Measurements from ENCODE around the gene TPP1. TPM values are rescaled to one million over a fixed set of nuclear protein-coding genes. Genes with fewer than 3 reads are reported as not detected.

TPP1 gene
- total RNA-seq, 1 donor from 2014 or later = 62.4 TPM

DNA sequence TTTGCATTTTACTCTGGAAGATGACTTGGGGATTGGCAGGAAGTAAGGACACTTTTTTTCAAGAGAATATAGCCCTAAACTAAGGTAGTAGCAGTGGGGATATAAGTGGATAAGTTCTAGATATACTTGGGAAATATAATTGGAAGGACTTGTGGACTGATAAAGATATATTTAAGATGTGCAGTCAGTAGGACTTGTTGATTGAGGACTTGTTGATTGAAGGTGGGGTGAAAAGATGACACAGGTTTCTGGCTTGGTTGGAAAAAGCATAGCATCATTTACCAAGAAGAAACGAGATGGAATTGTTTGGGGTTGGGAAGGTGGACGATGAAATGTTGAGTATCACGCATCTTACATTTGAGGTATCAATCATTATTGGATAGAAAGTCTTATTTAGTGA lies 5.7 kb downstream of the TPP1 start:
- ATAC-seq (no peak), DNase-seq (ENCODE audit: low spot score) (no peak)

DNA sequence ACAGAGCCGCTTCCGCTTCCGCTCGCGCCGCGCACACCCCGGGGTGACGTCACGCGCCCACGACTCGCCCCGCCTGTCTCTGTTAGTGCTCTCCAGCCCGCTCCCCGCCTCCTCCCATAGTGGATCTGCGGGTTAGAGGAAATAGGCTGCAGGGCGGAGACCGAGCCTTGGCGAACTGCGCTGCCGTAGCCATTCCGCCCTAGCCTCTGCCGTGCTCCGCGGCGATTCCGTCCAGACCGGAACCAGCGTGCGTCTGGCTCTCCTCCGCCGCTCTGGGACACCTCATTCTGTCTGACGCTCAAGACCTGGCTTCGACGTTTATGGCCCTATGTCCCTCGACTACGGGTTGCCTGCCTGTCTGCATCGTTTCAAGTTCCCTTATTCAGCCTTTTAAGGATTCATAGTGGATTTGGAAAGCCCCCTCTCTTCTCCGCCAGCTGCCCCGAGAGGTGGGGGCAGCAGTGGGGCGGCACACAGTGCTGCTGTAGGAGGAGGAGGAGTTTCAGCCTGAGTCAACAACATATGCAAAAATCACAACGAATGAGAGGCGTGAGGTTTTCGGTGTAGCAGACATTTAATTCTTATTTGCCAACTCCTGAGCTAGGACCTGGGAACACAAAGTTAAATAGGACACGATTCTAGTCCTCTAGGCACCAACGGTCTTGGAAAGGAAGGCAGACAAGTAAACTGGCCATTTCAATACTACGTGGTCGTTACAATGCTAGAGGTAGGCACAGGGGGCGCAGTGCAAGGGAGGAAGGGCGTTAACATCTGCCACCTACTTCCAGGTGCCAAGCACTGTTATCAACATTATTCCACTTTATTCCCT lies 6.8 kb downstream of the TPP1 start, which contains the start of gene TAF10:
Gene TAF10 (minus strand): TSS at position 4 of the 829 bp plus-strand sequence. CDS start 27 bp downstream, outside the sequence.
- DNase-seq (ENCODE audit: low spot score) (peak; percentile 97), ATAC-seq (peak; percentile 94)

DNA sequence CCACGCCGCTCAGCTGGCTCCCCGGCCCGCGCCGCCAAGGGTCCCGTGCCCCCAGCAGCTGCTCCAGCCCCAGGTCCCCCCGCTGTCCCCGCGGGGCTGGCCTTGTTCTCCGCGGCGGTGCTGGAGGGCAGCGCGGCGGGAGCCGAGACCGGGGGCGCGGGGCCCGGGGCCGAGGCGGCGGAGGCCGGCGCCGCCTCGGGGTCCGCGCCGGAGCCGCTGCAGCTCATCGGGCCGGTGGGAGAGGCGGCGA lies 7.3 kb downstream of the TPP1 start:
- no peak for ATAC-seq
- DNase-seq (ENCODE audit: low spot score) = no peak

DNA sequence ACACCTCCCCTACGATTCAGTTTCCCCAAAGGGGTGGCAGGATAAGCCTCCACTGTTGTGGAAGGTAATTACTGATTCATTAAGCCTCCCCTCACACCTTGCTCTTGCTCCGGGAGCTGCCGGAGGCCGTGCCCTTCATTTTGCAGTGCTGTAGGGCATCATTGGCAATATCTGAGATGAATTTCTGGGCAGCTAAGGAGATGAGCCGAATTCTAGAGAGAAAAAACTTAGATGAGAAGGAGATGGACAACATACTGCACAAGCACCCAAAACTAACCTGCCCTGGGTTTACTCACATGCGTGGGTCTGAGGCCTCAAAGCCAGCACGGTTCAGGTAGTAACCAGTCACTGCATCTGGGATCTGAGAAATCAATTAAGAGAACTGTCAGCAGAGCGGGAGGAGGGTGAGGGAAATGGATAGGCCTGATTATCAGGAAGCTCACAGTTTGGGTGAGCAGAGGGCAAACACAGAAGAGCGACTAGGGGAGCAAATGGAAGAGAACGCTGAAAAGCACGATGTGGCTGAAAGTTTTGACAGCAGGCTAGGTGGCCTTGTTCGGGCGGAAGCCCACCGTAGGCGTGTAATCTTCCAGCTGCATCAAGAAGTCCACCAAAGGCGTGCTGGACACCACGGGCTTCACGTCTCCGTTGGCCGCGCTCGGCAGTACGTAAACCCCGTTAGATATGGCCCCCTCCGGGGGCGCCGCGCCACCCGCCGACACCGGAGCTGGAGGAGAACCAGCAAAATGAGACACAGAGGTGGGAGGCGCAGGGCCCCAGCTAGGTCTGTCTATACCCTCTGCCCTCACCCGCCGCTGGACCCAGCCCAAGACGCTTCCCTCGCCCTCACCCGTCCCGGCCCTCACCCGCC lies 7.9 kb downstream of the TPP1 start:
- DNase-seq (ENCODE audit: low spot score) = no peak

DNA sequence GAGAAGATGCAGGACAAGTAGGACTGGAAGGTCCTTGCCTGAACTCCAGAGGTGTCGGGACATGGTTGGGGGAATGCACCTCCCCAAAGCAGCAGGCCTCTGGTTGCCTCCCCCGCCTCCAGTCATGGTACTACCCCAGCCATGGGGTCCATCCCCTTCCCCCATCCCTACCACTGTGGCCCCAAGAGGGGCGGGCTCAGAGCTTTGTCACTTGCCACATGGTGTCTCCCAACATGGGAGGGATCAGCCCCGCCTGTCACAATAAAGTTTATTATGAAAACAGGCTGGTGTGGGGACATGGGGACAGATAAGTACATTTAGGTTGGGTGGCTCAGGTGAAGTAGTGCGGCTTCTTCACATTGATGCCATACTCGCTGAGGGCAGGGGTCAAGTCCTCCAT lies 8.6 kb downstream of the TPP1 start:
- ATAC-seq = no peak
- no peak for DNase-seq (ENCODE audit: low spot score)

More for the DNA sequence above, 7.9 kb downstream of the TPP1 start:
- ATAC-seq = peak; percentile 0

DNA sequence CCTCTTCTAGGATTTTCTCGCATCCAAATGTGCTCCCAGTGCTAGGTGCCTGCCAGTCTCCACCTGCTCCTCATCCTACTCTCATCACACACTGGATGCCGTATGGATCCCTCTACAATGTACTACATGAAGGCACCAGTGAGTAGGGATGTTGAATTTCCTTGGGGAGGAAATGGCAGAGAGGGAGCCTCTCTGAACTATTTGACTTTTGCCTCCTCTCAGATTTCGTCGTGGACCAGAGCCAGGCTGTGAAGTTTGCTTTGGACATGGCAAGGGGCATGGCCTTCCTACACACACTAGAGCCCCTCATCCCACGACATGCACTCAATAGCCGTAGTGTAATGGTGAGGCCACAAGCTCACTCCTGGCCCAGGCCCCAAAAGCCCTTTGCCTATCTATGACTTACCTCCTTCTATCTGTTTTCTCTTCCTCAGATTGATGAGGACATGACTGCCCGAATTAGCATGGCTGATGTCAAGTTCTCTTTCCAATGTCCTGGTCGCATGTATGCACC lies 9.7 kb downstream of the TPP1 start:
- no peak for ATAC-seq
- no peak for DNase-seq (ENCODE audit: low spot score)

DNA sequence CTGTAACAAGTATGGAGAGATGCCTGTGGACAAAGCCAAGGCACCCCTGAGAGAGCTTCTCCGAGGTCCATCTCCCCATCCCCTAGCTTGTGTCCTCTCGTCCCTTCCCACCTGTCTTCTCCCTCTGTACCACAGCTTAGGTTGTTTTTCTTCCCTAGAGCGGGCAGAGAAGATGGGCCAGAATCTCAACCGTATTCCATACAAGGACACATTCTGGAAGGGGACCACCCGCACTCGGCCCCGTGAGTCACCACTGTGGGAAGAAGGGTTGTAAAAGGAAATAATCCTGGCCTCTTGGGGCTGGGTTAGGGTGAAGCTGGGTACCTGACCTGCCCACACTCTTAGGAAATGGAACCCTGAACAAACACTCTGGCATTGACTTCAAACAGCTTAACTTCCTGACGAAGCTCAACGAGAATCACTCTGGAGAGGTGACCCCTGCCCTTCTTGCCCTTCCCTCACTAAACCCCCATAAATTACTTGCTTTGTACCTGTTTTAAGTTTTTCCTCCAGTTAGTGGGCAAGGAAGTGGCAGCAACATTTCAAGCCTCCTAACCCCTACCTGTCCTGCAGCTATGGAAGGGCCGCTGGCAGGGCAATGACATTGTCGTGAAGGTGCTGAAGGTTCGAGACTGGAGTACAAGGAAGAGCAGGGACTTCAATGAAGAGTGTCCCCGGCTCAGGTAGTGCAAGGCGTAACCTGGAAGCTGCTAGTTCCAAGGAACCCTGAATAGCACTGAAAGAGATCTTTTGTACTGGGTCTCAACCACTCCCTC lies 10.3 kb downstream of the TPP1 start:
- ATAC-seq (no peak), DNase-seq (ENCODE audit: low spot score) (no peak)

DNA sequence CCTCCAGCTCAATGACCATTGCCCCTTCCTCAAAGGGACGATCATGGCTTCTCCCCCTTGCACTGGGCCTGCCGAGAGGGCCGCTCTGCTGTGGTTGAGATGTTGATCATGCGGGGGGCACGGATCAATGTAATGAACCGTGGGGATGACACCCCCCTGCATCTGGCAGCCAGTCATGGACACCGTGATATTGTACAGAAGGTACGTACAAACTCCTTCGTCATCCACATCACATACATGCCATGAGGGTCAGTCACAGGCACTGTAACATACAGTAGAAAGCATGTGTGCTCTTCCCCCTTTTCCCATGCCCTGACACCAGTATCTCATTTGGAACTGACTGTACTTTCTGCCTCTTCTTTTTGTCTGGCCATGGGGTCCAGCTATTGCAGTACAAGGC lies 11.2 kb downstream of the TPP1 start:
- ATAC-seq = no peak
- no peak for DNase-seq (ENCODE audit: low spot score)

DNA sequence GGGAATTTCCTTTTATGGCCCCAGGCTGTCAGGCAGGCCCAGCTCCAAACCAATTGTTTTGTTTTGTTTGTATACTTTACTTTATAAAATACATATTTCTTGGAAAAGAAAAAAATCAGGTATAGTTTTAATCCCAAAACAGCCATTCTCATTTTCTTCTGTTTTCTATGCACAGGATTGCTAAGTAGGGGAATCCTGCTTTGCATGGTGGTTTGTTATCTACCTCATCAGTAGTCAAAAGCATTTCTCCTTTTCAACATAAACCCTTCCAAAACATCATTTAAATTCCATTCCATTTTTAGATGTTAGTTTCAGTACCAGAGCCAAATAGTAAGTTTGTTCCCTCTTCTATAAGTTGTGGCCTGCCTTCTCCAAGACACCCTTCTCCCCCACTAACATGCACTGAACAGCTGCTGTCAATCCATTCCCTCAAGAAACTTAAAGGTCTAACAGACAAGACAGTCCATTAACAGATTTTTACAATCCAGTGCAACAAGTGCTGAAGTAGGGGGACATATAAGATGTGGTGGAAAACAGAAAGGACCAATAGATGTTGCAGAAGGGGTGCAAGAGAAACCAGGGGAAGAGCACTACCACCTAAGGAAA lies 11.9 kb downstream of the TPP1 start:
- ATAC-seq (no peak), DNase-seq (ENCODE audit: low spot score) (no peak)

DNA sequence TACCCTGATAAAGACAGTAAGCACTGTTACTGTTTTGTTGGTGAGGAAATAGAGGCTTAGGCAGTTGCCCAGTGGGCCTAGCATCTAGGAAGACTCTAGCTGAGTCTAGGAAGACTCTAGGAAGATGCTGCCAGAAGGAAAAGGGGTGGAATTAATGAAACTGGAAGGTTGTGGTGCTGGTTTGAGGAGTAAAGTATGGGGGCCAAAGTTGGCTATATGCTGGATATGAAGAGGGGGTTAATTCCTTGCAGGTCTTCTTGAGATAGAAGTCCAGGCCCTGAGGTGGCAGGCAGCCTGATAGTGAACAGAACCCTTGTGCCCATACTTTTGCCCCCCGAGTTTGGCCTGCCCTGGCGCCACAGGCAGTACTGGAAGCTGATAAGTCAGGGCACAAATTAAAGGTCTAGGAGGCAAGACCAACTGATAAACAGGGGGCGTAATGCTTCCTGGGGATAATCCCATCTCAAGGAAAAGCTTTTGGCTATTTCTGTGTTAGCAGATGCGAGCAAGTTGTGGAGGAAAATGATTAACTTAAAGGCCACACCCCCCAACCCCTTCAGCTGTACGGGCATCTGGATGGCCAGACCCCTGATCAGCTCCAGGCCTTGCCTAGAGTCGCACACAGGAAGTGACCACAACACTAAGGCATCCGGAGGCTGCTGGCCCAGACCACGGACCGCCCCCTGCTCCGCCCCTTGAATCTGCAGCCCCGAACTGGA lies 12.6 kb downstream of the TPP1 start:
- ATAC-seq (peak; percentile 50), DNase-seq (ENCODE audit: low spot score) (peak; percentile 78)

DNA sequence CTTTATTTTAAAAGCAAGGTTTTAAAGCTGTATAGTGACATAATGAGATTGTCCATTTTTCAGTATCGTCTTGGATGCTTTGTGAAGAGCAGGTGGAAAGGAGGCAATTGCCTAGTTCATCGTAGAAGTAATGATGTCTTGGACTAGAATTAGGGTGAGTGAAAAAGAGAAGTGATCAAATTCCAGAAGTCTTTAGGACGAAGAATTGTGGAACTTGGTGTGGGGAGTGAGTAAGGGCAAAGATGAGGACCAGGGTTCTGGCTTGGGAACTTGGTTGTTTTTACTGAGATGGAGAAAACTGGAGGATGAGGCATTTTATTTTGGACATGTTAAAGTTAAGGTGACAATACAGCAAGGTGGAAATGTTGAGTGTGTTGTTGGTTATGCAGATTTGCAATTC lies 14.4 kb downstream of the TPP1 start:
- no peak for DNase-seq (ENCODE audit: low spot score)
- no peak for ATAC-seq

DNA sequence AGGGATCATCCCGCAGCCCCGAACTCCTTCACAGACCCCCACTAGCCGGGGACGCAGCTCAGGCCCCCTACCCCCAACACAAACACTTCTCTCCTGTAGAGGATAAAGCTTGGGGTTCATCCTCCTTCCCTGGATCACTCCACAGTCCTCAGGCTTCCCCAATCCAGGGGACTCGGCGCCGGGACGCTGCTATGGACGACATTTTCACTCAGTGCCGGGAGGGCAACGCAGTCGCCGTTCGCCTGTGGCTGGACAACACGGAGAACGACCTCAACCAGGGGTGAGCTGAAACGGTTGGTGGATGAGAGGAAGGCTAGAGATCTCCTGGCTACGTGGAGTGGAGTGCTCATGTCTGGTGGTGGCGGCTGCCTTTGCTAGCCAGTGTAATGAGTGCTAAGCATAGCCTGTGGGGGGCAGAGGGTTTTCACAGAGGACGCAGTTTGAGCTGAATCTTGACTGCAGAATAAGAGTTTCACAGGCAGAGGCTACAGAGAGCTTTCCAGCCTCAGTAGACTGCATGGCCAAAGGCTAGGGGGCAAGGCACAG lies 15.1 kb downstream of the TPP1 start:
- DNase-seq (ENCODE audit: low spot score) (no peak), ATAC-seq (peak; percentile 59)

DNA sequence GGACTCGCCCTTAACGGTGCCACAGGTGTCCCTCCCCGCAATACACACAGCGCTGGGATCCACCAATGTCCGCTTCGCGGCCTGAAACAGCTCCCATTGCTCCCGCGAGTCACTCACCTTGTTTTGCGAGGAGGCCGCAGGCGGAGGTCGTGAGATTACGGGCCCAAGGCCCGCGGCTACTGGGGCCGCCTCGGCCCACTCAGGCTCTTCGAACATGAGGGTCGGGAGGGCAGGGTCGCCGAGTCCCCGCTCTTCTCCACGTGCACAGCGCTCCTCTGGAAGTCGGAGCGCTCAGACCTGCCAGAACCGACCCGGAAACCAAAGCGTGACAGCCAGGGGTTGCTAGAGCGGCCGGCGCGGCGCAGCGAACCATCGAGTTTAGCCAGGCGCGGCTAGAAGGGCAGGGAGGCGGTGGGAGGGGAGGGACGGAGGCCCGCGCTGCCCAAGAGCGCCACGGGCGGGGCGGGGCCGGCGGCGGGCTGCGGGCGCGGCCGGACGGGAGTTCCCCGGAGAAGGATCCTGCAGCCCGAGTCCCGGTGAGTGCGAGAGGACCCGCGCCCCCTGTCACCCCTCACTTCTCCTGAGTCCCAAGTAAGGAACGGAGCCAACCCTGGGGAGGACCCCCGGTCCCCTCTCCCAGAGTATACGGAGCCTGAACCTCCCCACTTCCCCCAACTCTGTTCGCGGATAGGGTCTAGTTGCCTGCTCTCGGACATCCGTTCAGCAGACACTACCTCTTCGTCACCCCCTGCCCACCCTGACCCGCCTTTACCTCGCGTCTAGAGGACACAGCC lies 15.7 kb downstream of the TPP1 start, which contains the start of the genes ILK and RRP8:
Gene ILK (plus strand): TSS at position 488 of the 794 bp plus-strand sequence. CDS start 498 bp downstream, outside the sequence.
Gene RRP8 (minus strand): TSS at position 330 of the 794 bp plus-strand sequence. CDS start 114 bp downstream, at position 216.
- ATAC-seq = peak; percentile 92
- peak; percentile 94 for DNase-seq (ENCODE audit: low spot score)

DNA sequence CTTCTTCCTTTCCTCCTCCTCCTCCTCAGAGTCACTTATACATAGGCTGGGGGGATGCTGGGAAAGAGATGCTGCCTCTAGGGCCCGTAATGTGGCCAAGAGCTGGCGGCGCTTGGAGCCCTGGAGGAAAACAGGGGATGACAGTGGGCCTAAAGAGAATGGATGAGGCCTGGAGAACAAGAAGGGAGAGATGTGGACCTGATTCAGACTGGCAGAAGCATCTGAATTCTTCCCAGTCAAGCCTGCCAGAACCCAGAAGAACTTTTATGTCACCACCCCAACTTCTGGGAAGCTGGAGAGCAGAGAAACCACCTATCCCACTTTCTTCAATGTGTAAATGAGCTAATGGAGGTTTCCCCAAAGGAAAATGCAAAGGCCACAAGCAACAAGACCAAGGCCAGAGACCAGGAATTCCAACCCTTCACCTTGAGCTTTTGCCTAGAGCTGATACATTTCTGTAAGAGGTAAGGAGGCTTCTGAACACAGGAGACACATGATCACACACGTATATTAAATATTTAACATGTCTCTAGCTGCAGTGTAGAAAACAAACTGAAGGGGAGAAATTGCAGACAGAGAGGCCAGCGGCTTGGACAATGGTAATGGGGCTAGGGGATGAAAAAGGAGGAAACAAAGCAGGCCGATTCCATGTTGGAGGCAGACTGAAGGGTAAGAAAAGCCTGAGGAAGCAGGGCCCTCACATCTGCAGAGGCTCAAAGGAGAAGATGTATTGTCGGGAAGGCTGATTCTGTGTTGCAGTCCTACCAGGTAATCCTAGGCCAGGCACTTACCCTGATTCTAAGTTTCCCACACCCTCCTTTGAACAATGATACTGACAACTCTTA lies 16.9 kb downstream of the TPP1 start:
- ATAC-seq = no peak
- no peak for DNase-seq (ENCODE audit: low spot score)

DNA sequence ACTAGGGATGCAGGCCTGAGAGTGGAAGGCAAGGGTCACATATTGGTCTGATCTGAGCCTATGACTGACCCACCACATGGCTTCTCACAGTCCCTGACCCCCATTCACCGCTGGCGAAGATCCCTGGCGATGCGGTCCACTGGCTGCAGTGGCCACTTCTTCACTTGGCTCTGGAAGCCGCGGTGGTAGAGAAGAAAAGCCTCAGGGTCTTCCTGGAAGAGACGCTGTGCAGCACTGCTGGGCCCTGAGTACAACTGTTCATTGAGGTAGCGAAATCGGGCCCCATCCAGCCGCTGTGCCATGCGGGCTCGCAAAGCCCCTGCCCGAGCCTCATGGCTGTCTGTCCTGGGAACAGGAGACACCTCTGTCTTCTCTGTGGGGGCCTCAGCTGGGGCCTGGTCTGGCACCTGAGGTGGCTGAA lies 18.2 kb downstream of the TPP1 start:
- ATAC-seq (no peak), DNase-seq (ENCODE audit: low spot score) (no peak)

DNA sequence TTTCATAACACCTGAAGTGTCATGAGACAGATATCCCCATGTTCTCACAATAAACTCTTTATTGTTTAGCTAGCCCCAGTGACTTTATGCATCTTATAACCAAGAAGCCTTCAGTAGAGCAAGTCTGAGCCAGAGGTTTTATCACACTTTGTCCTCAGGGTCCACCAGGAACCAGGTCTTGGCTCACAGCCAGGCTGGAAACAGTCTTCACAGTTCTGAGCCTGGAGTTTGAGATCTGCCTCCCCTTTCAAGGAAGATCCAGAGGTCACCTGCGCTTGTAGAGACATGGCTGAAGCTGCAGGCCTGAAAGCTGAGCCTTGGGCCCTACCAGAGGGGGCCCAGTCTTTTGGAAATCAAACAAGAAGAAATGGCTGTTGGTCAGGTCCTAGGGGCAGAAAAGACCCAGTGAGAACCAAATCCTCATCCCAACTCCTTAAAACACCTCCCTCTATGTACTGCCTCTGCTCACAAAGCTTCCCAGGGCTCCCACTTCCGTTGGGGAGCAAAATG lies 19.3 kb downstream of the TPP1 start:
- no peak for ATAC-seq
- no peak for DNase-seq (ENCODE audit: low spot score)

DNA sequence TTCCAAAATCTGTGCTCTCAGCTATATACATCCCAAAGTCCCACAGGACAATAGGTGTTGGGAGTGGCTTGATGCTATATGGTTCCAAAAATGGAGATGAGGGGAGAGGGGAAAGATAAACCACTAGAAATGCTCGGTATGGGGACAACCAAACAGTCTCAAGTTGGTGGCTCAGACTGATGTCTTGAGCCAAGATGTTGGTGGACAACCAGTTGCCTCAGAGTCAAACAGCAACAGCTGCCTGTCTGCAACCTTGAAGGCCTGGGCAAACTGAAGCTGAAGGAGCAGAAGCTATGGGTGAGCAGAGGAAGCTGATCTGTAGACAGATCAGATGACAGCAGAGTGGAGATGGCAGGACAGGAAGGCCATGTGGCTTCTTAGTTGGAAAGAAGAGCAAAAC lies 19.8 kb downstream of the TPP1 start:
- no peak for ATAC-seq

DNA sequence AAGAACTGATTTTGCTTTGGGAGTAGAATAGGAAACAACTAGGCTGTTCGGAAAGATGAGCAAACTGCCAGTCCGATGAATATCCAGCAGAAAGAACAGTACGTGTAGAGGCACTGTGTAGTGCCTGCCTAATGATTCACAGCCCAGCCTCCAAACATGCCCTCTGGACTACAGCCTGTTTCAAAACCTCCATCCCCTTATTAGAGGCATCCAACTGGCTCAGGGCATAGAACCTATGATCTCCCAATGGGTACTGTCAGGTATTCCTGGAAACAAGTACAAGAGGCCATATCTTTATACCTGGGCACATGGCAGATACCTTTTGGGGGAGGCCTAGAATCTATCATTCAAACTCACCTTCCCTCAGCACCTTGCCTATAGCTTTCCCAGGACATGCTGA lies 20.7 kb downstream of the TPP1 start:
- peak; percentile 86 for ATAC-seq
- DNase-seq (ENCODE audit: low spot score) = peak; percentile 76

More for the DNA sequence above, 19.8 kb downstream of the TPP1 start:
- no peak for DNase-seq (ENCODE audit: low spot score)
